B cell (primary cell): ENCODE data around the gene EHD4. TPM values are rescaled to one million over a fixed set of nuclear protein-coding genes. Genes with fewer than 3 reads are reported as not detected.

Source experiments
- ATAC-seq: fragments of 200-7000 bp; cut with Tn5 transposase; one replicate; pipeline ENCODE4 v1.10.0; 2021; ENCODE audit warnings: low read depth, mild to moderate bottlenecking, moderate number of reproducible peaks, moderate library complexity
- CTCF ChIA-PET: fragments of 350-600 bp; sonication (Branson Sonifier 250); formaldehyde crosslinking; loops from one replicate; lab custom pipeline; 2021; ENCODE audit warnings: antibody characterized with exemption, inconsistent platforms; lab: Charles Lee
- POLR2A ChIA-PET: fragments of 350-600 bp; sonication (Branson Sonifier 250); formaldehyde crosslinking; loops from one replicate; lab custom pipeline; 2021; ENCODE audit warnings: antibody characterized with exemption; lab: Charles Lee
- DNase-seq: peaks from one replicate; pipeline ENCODE4 v3.0.0; 2013
- H2AFZ ChIP-seq: 2 replicates; pipeline ENCODE4 v1.6.1; 2012; ENCODE audit warnings: mild to moderate bottlenecking, low read depth, low read length; ENCODE audit not compliant: insufficient read depth, poor library complexity, severe bottlenecking
- H3K27ac ChIP-seq, 2 donors: 1 replicate in 1 of 2; 2 replicates in 1 of 2; pipeline ENCODE4 v1.5.1; 2012 to 2013; ENCODE audit warnings: low read length in 2 of 2, mild to moderate bottlenecking in 2 of 2, moderate library complexity in 1 of 2
- H3K27me3 ChIP-seq, 4 experiments: fragments of 200-600 bp in 1 of 4; sonication (generic) in 1 of 4; replicated peaks in 1 of 4; 1 replicate in 2 of 4; 2 replicates in 2 of 4; pipeline versions ENCODE4 v1.6.1 to v1.7.0; 2013 to 2016; ENCODE audit warnings: low read length in 3 of 4, mild to moderate bottlenecking in 2 of 4, mixed read lengths in 1 of 4, moderate library complexity in 1 of 4; ENCODE audit not compliant: insufficient read depth in 4 of 4, control insufficient read depth in 3 of 4; ENCODE audit errors: control extremely low read depth in 1 of 4
- H3K36me3 ChIP-seq, 2 experiments: replicated peaks in 1 of 2; 1 replicate in 1 of 2; 2 replicates in 1 of 2; pipeline versions ENCODE4 v1.6.1 to v1.7.1; 2013; ENCODE audit warnings: low read length in 1 of 2; ENCODE audit not compliant: insufficient read depth in 2 of 2, control insufficient read depth in 1 of 2; ENCODE audit errors: control extremely low read depth in 1 of 2, extremely low read depth in 1 of 2
- H3K4me1 ChIP-seq, 2 donors: fragments of 200-600 bp in 1 of 2; sonication (generic) in 1 of 2; 1 replicate in 1 of 2; 2 replicates in 1 of 2; pipeline versions ENCODE4 v1.5.1 to v1.6.1; 2013 to 2017; ENCODE audit warnings: low read length in 2 of 2; ENCODE audit not compliant: control insufficient read depth in 2 of 2, insufficient read depth in 2 of 2
- H3K4me2 ChIP-seq: replicated peaks from 2 replicates; pipeline ENCODE3; 2012; ENCODE audit warnings: mild to moderate bottlenecking, low read depth, low read length; ENCODE audit not compliant: poor library complexity, severe bottlenecking
- H3K4me3 ChIP-seq, 5 experiments: fragments of 200-600 bp in 1 of 5; sonication (generic) in 1 of 5; 1 replicate in 3 of 5; 2 replicates in 2 of 5; pipeline versions ENCODE4 v1.5.1 to v1.7.0; 2011 to 2016; ENCODE audit warnings: low read length in 4 of 5, mild to moderate bottlenecking in 4 of 5, low read depth in 2 of 5, control low read depth in 1 of 5, moderate library complexity in 1 of 5; ENCODE audit not compliant: insufficient read depth in 1 of 5; ENCODE audit errors: control extremely low read depth in 1 of 5, extremely low read depth in 1 of 5
- H3K79me2 ChIP-seq: fragments of 200-600 bp; sonication (generic); one replicate; pipeline ENCODE4 v1.6.0; 2016; ENCODE audit warnings: low read length; ENCODE audit not compliant: control insufficient read depth, insufficient read depth
- H3K9ac ChIP-seq: fragments of 200-600 bp; sonication (generic); 2 replicates; pipeline ENCODE4 v1.6.1; 2017; ENCODE audit warnings: mild to moderate bottlenecking, low read length, moderate library complexity
- H3K9me3 ChIP-seq, 3 donors: one replicate each; pipeline versions ENCODE4 v1.6.1 to v1.7.1; 2013; ENCODE audit warnings: low read length in 2 of 3; ENCODE audit not compliant: control insufficient read depth in 2 of 3, insufficient read depth in 1 of 3; ENCODE audit errors: control extremely low read depth in 1 of 3
- H4K20me1 ChIP-seq: 2 replicates; pipeline ENCODE4 v1.6.0; 2012; ENCODE audit warnings: mild to moderate bottlenecking, low read length; ENCODE audit not compliant: insufficient read depth, control insufficient read depth, poor library complexity, severe bottlenecking
- H3K27ac Mint-ChIP-seq: one replicate; pipeline ENCODE4 v1.8.0; 2021; ENCODE audit warnings: mixed read lengths
- H3K27me3 Mint-ChIP-seq: one replicate; pipeline ENCODE4 v1.8.0; 2021; ENCODE audit warnings: mixed read lengths
- H3K4me1 Mint-ChIP-seq: one replicate; pipeline ENCODE4 v1.8.0; 2021; ENCODE audit warnings: mixed read lengths
- H3K4me3 Mint-ChIP-seq: one replicate; pipeline ENCODE4 v1.8.0; 2021; ENCODE audit warnings: mixed read lengths
- H3K9me3 Mint-ChIP-seq: one replicate; pipeline ENCODE4 v1.8.0; 2022; ENCODE audit warnings: mixed read lengths; ENCODE audit not compliant: insufficient read depth
- CTCF ChIP-seq: fragments of 200-600 bp; IDR thresholded peaks from one replicate; pipeline ENCODE4 v1.8.0; 2022; ENCODE audit warnings: antibody characterized with exemption, mild to moderate bottlenecking
- EZH2 ChIP-seq: IDR thresholded peaks from 2 replicates; pipeline ENCODE4 v1.6.1; 2012; ENCODE audit warnings: borderline replicate concordance, low read depth, mild to moderate bottlenecking, moderate library complexity, low read length; ENCODE audit not compliant: insufficient read depth, poor library complexity, severe bottlenecking
- WGBS: methylation state at CpG from one replicate; pipeline ENCODE4 v1.1.5; 2013; ENCODE audit warnings: missing lambda C conversion rate; ENCODE audit not compliant: insufficient coverage; 5-methylcytosine and 5-hydroxymethylcytosine counted together
- intact Hi-C: fragments of 100-400 bp; cut with micrococcal nuclease; formaldehyde crosslinking; loops from one replicate; pipeline ENCODE4 v1.10.0; 2022
- polyA plus RNA-seq: library from polyadenylated mRNA; depleted of rRNA; stranded (reverse); fragments of >200 nt; gene quantifications from 2 replicates; pipeline ENCODE4 v1.2.3, GENCODE V29; 2012
- total RNA-seq, 2 donors: library from RNA; stranded (reverse); fragments of 120-200 nt in 1 of 2; gene quantifications; 1 replicate in 1 of 2; 2 replicates in 1 of 2; pipeline versions ENCODE4 v1.2.3 to v1.2.4, GENCODE V29; 2013 to 2022

The EHD4 gene
- total and polyA plus RNA-seq, 2 donors (not counting 1 experiment from before 2014, with no cell fraction given): 3.1 to 12.7 TPM

GRCh38 chr15:41850482-41851166 lies 121.7 kb downstream of the EHD4 start:
- H3K9me3 ChIP-seq: no peaks in the 10 kb centered on the region
- Mint-ChIP-seq H3K9me3 (no peaks in the 10 kb centered on the region), H3K27me3 (no peaks in the 10 kb centered on the region), H3K4me3 (no peak overlapping the region), H3K27ac (no peak overlapping the region), H3K4me1 (peaks cover 2% of the 10 kb centered on the region)
- no peak overlapping the region for H3K9ac ChIP-seq
- peaks cover 0 to 4% (median 0%) of the 10 kb centered on the region in 4 experiments for H3K27me3 ChIP-seq
- ATAC-seq (peak; percentile 28), DNase-seq (no peak)
- no peak overlapping the region for H3K4me2 ChIP-seq
- no peak overlapping the region for H3K4me3 ChIP-seq
- no peaks in the 10 kb centered on the region for H3K79me2 ChIP-seq
- no peaks in the 10 kb centered on the region for H4K20me1 ChIP-seq
- H3K4me1 ChIP-seq: no peaks in the 10 kb centered on the region
- peaks cover 0 to 21% of the 10 kb centered on the region in 2 experiments for H3K36me3 ChIP-seq
- TF ChIP-seq CTCF: no peak
- TF ChIP-seq EZH2: no peak
- no peak overlapping the region for H2AFZ ChIP-seq
- CTCF ChIA-PET: interaction anchor here (1.1 to 1.9 kb wide), 4 partner anchors 13 to 54 kb away, joined by 3 to 7 read pairs (median 3); no protein-coding TSS in a partner anchor
- POLR2A ChIA-PET: no interaction called here
- no peak overlapping the region for H3K27ac ChIP-seq
- intact Hi-C loops: no loop called here
- 54% methylated on average over 10 of the region's 16 CpGs for WGBS

GRCh38 chr15:41849861-41850260 lies 122.5 kb downstream of the EHD4 start:
- no peaks in the 10 kb centered on the region for H3K9me3 Mint-ChIP-seq
- H3K27ac Mint-ChIP-seq: no peak overlapping the region
- Histone ChIP-seq H3K27me3 (peaks cover 0 to 4% (median 0%) of the 10 kb centered on the region in 4 experiments), H3K4me3 (no peak overlapping the region), H4K20me1 (no peaks in the 10 kb centered on the region), H3K27ac (no peak overlapping the region), H2AFZ (no peak overlapping the region), H3K79me2 (no peaks in the 10 kb centered on the region), H3K9ac (no peak overlapping the region), H3K36me3 (peaks cover 0 to 26% of the 10 kb centered on the region in 2 experiments), H3K9me3 (no peaks in the 10 kb centered on the region), H3K4me1 (no peaks in the 10 kb centered on the region), H3K4me2 (no peak overlapping the region)
- H3K4me1 Mint-ChIP-seq: peaks cover 2% of the 10 kb centered on the region
- DNase-seq (no peak), ATAC-seq (no peak)
- 90% methylated on average over 5 of the region's 8 CpGs for WGBS
- no peaks in the 10 kb centered on the region for H3K27me3 Mint-ChIP-seq
- TF ChIP-seq EZH2: no peak
- TF ChIP-seq CTCF: no peak
- no peak overlapping the region for H3K4me3 Mint-ChIP-seq
- POLR2A ChIA-PET: no interaction called here
- CTCF ChIA-PET: interaction anchor here (1.1 to 1.2 kb wide), 2 partner anchors 14 to 53 kb away, joined by 3 read pairs; no protein-coding TSS in a partner anchor
- intact Hi-C loops: no loop called here
